Colonic mucosa (tissue), 4 donors: ENCODE data around the gene PRKN. TPM values are rescaled to one million over a fixed set of nuclear protein-coding genes. Genes with fewer than 3 reads are reported as not detected.
"Not testable (repeated sequence)": the region's sequence is repeated elsewhere in the genome, so short reads cannot be mapped to it uniquely, and the experiment has no call there.

Experiments
- DNase-seq: peaks from one replicate; pipeline ENCODE4 v3.0.0-alpha.2; 2020
- H3K27ac ChIP-seq: fragments of 200-600 bp; one replicate; pipeline ENCODE4 v1.8.0; 2021
- H3K27me3 ChIP-seq: fragments of 200-600 bp; one replicate; pipeline ENCODE4 v1.8.0; 2021
- H3K36me3 ChIP-seq: fragments of 200-600 bp; one replicate; pipeline ENCODE4 v1.8.0; 2021
- H3K4me1 ChIP-seq: fragments of 200-600 bp; one replicate; pipeline ENCODE4 v1.8.0; 2021; ENCODE audit warnings: mild to moderate bottlenecking
- H3K4me3 ChIP-seq: fragments of 200-600 bp; one replicate; pipeline ENCODE4 v1.8.0; 2021
- H3K9ac ChIP-seq, 2 donors: one replicate each; pipeline ENCODE4 v1.7.0; 2013; ENCODE audit warnings: control low read depth in 2 of 2, low read depth in 2 of 2, low read length in 2 of 2
- H3K9me3 ChIP-seq: fragments of 200-600 bp; one replicate; pipeline ENCODE4 v1.8.0; 2021
- CTCF ChIP-seq: fragments of 200-600 bp; IDR thresholded peaks from one replicate; pipeline ENCODE4 v1.8.0; 2022; ENCODE audit warnings: antibody characterized with exemption, mild to moderate bottlenecking
- intact Hi-C: fragments of 100-400 bp; cut with DNase I; formaldehyde crosslinking; loops from one replicate; pipeline ENCODE4 v1.14.1; 2022
- total RNA-seq, 2 donors: library from RNA; stranded (reverse); fragmentation: NEBNext Ultra II Directional in 1 of 2; extraction: Animal tissue kit (Norgen Biotek cat#: 25700) in 1 of 2; gene quantifications; one replicate each; pipeline ENCODE4 v1.2.1, GENCODE V29; 2021
- donor health status: healthy.
- donor health status: DM: no; HTN: no; CAD: no.
- donor health status: DM: no; HTN: no; CAD: no.

Gene PRKN
- total RNA-seq, 2 donors from 2014 or later: 3.7 to 8.1 TPM

- H3K4me1 ChIP-seq: no peaks in the 10 kb centered on the region
- no peak overlapping the region for H3K9ac ChIP-seq
- H3K27ac ChIP-seq: no peak overlapping the region
- no peak for DNase-seq
- H3K4me3 ChIP-seq: no peak overlapping the region
- no peaks in the 10 kb centered on the region for H3K9me3 ChIP-seq
- H3K27me3 ChIP-seq: no peaks in the 10 kb centered on the region
- no peaks in the 10 kb centered on the region for H3K36me3 ChIP-seq
- intact Hi-C loops: no loop called here
- no peak for TF ChIP-seq CTCF
These were observed 188.9 kb downstream of the PRKN start for GRCh38 chr6:162538643-162539064.

DNA sequence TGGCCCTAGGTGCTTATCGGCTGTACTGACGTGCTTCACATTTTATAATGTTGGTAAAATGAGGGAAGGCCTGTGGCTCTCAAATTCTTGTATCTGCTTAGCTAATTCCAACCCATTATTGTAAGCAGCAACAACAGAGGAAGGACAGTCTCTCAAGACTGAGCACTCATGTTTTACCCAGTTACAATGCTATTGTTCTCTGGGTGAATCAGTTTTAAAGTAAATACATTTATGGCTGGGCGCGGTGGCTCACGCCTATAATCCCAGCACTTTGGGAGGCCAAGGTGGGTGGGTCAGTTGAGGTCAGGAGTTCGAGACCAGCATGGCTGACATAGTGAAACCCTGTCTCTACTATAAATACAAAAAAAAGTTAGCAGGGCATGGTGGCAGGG is 194.6 kb downstream of the PRKN start:
- DNase-seq: peak; percentile 66
- no peaks in the 10 kb centered on the region for H3K27me3 ChIP-seq
- no peaks in the 10 kb centered on the region for H3K9me3 ChIP-seq
- intact Hi-C loops: no loop called here
- no peaks in the 10 kb centered on the region for H3K4me1 ChIP-seq
- no peak overlapping the region for H3K4me3 ChIP-seq
- H3K27ac ChIP-seq: peak overlapping the region; percentile 63
- no peaks in the 10 kb centered on the region for H3K36me3 ChIP-seq
- no peak overlapping the region for H3K9ac ChIP-seq
- no peak for TF ChIP-seq CTCF

DNA sequence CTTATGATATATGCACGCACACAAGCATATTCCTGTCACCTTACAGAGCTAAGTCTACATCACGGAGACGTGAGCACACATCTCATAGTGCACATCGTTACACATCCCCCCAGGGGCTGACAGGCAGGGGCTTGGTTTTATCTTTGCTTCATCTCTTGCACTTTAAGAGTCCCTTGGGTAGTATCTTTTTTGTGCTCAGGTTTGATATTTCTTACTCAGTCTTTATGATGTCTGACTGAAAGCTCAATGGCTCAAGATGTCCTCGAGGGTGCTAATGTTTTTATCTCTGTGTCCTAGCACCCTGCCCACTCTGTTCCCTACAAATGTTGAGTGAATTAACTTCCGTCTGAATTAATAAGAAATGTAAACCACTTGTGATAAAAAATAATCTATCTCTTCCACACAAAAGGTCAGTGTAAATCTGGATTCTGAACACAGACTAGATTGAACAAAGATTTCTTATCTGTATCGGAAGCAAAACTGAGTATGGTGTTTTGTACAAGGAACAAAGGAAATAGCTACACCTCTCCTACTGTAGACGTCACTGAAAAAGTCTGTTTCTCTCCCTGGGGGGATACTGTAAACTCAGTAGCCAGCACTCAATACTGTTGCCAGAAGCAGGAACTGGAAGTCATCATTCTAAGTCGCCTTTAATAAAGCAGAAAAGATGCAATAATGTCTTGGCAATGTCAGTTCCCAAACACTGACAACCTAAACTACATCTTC is 195.1 kb downstream of the PRKN start:
- H3K36me3 ChIP-seq: no peaks in the 10 kb centered on the region
- intact Hi-C loops: no loop called here

DNA sequence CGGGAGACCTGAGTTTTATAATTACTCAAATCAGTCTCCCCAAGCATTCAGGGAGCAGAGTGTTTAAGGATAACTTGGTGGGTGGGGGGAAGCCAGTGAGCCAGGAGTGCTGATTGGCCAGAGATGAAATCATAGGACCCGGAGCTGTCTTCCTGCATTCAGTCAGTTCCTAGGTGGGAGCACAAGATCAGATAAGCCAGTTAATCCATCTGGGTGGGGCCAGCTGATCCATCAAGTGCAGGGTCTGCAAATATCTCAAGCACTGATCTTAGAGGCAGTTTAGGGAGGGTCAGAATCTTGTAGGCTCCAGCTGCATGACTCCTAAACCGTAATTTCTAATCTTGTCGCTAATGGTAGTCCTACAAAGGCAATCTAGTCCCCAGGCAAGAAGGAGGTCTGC is 196.2 kb downstream of the PRKN start:
- H3K4me3 ChIP-seq, DNase-seq, H3K9ac ChIP-seq, H3K4me1 ChIP-seq, H3K27me3 ChIP-seq, intact Hi-C loops, H3K36me3 ChIP-seq, H3K9me3 ChIP-seq, H3K27ac ChIP-seq: not testable (repeated sequence)

More for the DNA sequence above, 195.1 kb downstream of the PRKN start:
- no peak for TF ChIP-seq CTCF
- Histone ChIP-seq H3K27ac (peak overlapping the region; percentile 63), H3K9me3 (no peaks in the 10 kb centered on the region), H3K4me1 (no peaks in the 10 kb centered on the region), H3K9ac (no peak overlapping the region), H3K27me3 (no peaks in the 10 kb centered on the region), H3K4me3 (no peak overlapping the region)
- DNase-seq: no peak

DNA sequence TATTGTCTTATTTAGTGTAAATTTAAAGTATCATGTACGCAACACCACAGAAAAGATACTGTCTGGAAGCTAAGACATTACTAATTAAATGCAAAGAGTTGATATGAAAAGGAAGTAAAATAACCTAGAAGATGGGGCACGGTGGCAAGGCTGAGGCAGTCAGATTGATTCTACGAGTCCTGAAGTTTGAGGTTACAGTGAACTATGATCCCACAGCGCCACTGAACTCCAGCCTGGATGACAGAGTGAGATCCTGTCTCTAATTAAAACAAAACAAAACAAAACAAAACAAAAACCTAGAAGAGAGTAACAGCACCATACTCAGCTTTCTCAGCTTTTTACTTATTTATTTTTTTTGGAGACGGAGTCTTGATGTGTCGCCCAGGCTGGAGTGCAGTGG is 199.0 kb downstream of the PRKN start:
- intact Hi-C loops: no loop called here
- no peaks in the 10 kb centered on the region for H3K27me3 ChIP-seq
- TF ChIP-seq CTCF: no peak
- no peak overlapping the region for H3K27ac ChIP-seq
- no peaks in the 10 kb centered on the region for H3K36me3 ChIP-seq
- H3K4me3 ChIP-seq: no peak overlapping the region
- H3K4me1 ChIP-seq: no peaks in the 10 kb centered on the region
- H3K9me3 ChIP-seq: no peaks in the 10 kb centered on the region
- no peak overlapping the region for H3K9ac ChIP-seq
- no peak for DNase-seq

DNA sequence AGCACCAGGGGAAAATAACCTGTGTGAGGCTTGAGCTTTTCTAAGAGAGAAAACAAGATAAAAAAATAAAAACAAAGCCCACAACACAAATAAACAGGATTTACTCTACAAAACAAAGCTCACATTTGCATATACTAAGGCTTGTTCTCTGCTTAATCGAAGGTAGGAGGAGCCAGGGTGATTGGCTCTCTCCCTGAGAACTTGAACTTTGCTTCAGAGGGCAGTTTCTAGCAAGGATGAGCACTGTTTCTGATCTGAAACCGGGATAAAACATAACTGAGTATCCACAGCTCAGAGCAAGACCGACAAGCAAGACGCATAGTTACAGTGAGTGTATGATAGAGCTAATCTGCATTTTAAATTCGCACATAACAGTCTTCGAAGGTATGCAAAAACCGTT is 200.6 kb downstream of the PRKN start:
- no peak for TF ChIP-seq CTCF
- intact Hi-C loops: no loop called here
- H3K4me1 ChIP-seq: no peaks in the 10 kb centered on the region
- H3K36me3 ChIP-seq: no peaks in the 10 kb centered on the region
- no peak overlapping the region for H3K27ac ChIP-seq
- no peaks in the 10 kb centered on the region for H3K9me3 ChIP-seq
- H3K27me3 ChIP-seq: no peaks in the 10 kb centered on the region
- no peak overlapping the region for H3K9ac ChIP-seq
- no peak for DNase-seq
- H3K4me3 ChIP-seq: no peak overlapping the region
